IMR-90 (cell line): Measurements from ENCODE around the gene INSR. TPM values are rescaled to one million over a fixed set of nuclear protein-coding genes. Genes with fewer than 3 reads are reported as not detected.

ENCODE experiments used
- ATAC-seq: fragments of 200-7000 bp; cut with Tn5 transposase; 2 replicates; pipeline ENCODE4 v1.9.1; 2020; ENCODE audit warnings: low read depth, mild to moderate bottlenecking, moderate library complexity
- BruUV-seq: library from RNA; stranded (reverse); fragments of 400-500 nt; replicated peaks from 2 replicates; lab custom pipeline; 2021; lab: Mats Ljungman, UMichigan
- CTCF ChIA-PET: fragments of 300-600 bp; formaldehyde crosslinking; extraction: SDS; loops from one replicate; lab custom pipeline; 2021; ENCODE audit warnings: antibody characterized with exemption; lab: Yijun Ruan, JAX
- POLR2A ChIA-PET: fragments of 300-600 bp; sonication (Branson Sonifier 250); formaldehyde crosslinking; loops from one replicate; lab custom pipeline; 2022; ENCODE audit warnings: antibody characterized with exemption; ENCODE audit not compliant: unreplicated experiment; lab: Charles Lee
- DNase-seq: peaks from one replicate; pipeline ENCODE4 v3.0.0; 2013
- H2AFZ ChIP-seq: replicated peaks from 2 replicates; pipeline ENCODE3; 2013; ENCODE audit warnings: low read length, mild to moderate bottlenecking; ENCODE audit not compliant: poor library complexity
- H2AK5ac ChIP-seq: 2 replicates; pipeline ENCODE4 v1.6.1; 2013; ENCODE audit warnings: low read depth, low read length, inconsistent platforms
- H2AK9ac ChIP-seq: replicated peaks from 2 replicates; pipeline ENCODE3; 2013; ENCODE audit warnings: mild to moderate bottlenecking, low read depth, low read length, moderate library complexity; ENCODE audit not compliant: poor library complexity
- H2BK120ac ChIP-seq: 2 replicates; pipeline ENCODE4 v1.6.1; 2013; ENCODE audit warnings: low read depth, low read length, inconsistent platforms
- H2BK15ac ChIP-seq: 3 replicates; pipeline ENCODE4 v1.6.1; 2013; ENCODE audit warnings: low read depth, low read length, inconsistent platforms
- H2BK20ac ChIP-seq: 2 replicates; pipeline ENCODE4 v1.6.1; 2013; ENCODE audit warnings: low read depth, mild to moderate bottlenecking, inconsistent platforms, low read length, moderate library complexity
- H2BK5ac ChIP-seq: 2 replicates; pipeline ENCODE4 v1.6.1; 2013; ENCODE audit warnings: mild to moderate bottlenecking, low read depth, low read length, inconsistent platforms; ENCODE audit not compliant: poor library complexity, severe bottlenecking
- H3K14ac ChIP-seq: replicated peaks from 2 replicates; pipeline ENCODE4 v1.6.1; 2013; ENCODE audit warnings: low read depth, low read length, inconsistent platforms
- H3K18ac ChIP-seq: 2 replicates; pipeline ENCODE4 v1.6.1; 2013; ENCODE audit warnings: low read depth, low read length, control low read depth
- H3K23ac ChIP-seq: 2 replicates; pipeline ENCODE4 v1.6.1; 2013; ENCODE audit warnings: low read depth, low read length, inconsistent platforms
- H3K27ac ChIP-seq: 2 replicates; pipeline ENCODE4 v1.5.1; 2013; ENCODE audit warnings: mild to moderate bottlenecking, control low read depth, low read length; ENCODE audit not compliant: insufficient read depth
- H3K27me3 ChIP-seq: 2 replicates; pipeline ENCODE4 v1.6.1; 2013; ENCODE audit warnings: low read length; ENCODE audit not compliant: control insufficient read depth, insufficient read depth
- H3K36me3 ChIP-seq: 2 replicates; pipeline ENCODE4 v1.6.1; 2013; ENCODE audit warnings: low read length, mixed read lengths; ENCODE audit not compliant: control insufficient read depth, insufficient read depth
- H3K4ac ChIP-seq: 2 replicates; pipeline ENCODE4 v1.6.1; 2013; ENCODE audit warnings: low read depth, low read length, inconsistent platforms
- H3K4me1 ChIP-seq: 2 replicates; pipeline ENCODE4 v1.6.1; 2013; ENCODE audit warnings: low read length, mixed read lengths; ENCODE audit not compliant: control insufficient read depth, insufficient read depth
- H3K4me2 ChIP-seq: 2 replicates; pipeline ENCODE4 v1.6.1; 2013; ENCODE audit warnings: low read depth, mild to moderate bottlenecking, control low read depth, low read length, moderate library complexity
- H3K4me3 ChIP-seq: 2 replicates; pipeline ENCODE4 v1.5.1; 2013; ENCODE audit warnings: low read depth, mild to moderate bottlenecking, control low read depth, low read length, moderate library complexity; ENCODE audit not compliant: insufficient read depth
- H3K56ac ChIP-seq: 2 replicates; pipeline ENCODE4 v1.6.1; 2013; ENCODE audit warnings: low read length, inconsistent platforms; ENCODE audit not compliant: insufficient read depth; ENCODE audit errors: extremely low read depth
- H3K79me1 ChIP-seq, 2 experiments: 2 replicates each; pipeline ENCODE4 v1.6.1; 2013; ENCODE audit warnings: low read length in 2 of 2, inconsistent platforms in 1 of 2, low read depth in 1 of 2
- H3K9ac ChIP-seq: 2 replicates; pipeline ENCODE4 v1.6.1; 2013; ENCODE audit warnings: low read depth, low read length, control low read depth
- H3K9me1 ChIP-seq: 2 replicates; pipeline ENCODE4 v1.6.1; 2013; ENCODE audit warnings: low read length, inconsistent platforms; ENCODE audit not compliant: insufficient read depth
- H3K9me3 ChIP-seq: 2 replicates; pipeline ENCODE4 v1.6.1; 2013; ENCODE audit warnings: low read length; ENCODE audit not compliant: control insufficient read depth, insufficient read depth
- H4K20me1 ChIP-seq: 2 replicates; pipeline ENCODE4 v1.6.1; 2013; ENCODE audit warnings: low read length, inconsistent platforms; ENCODE audit not compliant: insufficient read depth
- H4K5ac ChIP-seq: 2 replicates; pipeline ENCODE4 v1.6.1; 2013; ENCODE audit warnings: mild to moderate bottlenecking, low read depth, low read length, control low read depth
- H4K8ac ChIP-seq, 2 experiments: 2 replicates each; pipeline ENCODE4 v1.6.1; 2013; ENCODE audit warnings: low read depth in 2 of 2, low read length in 2 of 2, control low read depth in 1 of 2, inconsistent platforms in 1 of 2
- H4K91ac ChIP-seq: 2 replicates; pipeline ENCODE4 v1.6.1; 2013; ENCODE audit warnings: low read depth, low read length, inconsistent platforms; ENCODE audit not compliant: insufficient read depth
- CEBPB ChIP-seq: IDR thresholded peaks from 2 replicates; pipeline ENCODE4 v1.6.1; 2012; ENCODE audit warnings: low read depth, low read length, improper control_type of control experiment
- CTCF ChIP-seq: conservative IDR thresholded peaks from 2 replicates; pipeline ENCODE4 v1.5.1; 2012; ENCODE audit warnings: mild to moderate bottlenecking, low read depth, low read length, improper control_type of control experiment
- ELK1 ChIP-seq: fragments of 150-350 bp; IDR thresholded peaks from 2 replicates; pipeline ENCODE4 v1.6.1; 2016; ENCODE audit warnings: low read depth, mild to moderate bottlenecking, low read length, moderate library complexity, borderline replicate concordance
- MAFK ChIP-seq: IDR thresholded peaks from 2 replicates; pipeline ENCODE4 v1.6.1; 2012; ENCODE audit warnings: low read depth, low read length, improper control_type of control experiment
- MAZ ChIP-seq: IDR thresholded peaks from 2 replicates; pipeline ENCODE4 v1.6.1; 2012; ENCODE audit warnings: low read depth, mild to moderate bottlenecking, low read length, improper control_type of control experiment, moderate library complexity, borderline replicate concordance
- NFE2L2 ChIP-seq: fragments of 150-350 bp; IDR thresholded peaks from 2 replicates; pipeline ENCODE4 v1.6.1; 2016; ENCODE audit warnings: low read depth, mild to moderate bottlenecking, low read length
- POLR2A ChIP-seq: IDR thresholded peaks from 2 replicates; pipeline ENCODE4 v1.6.1; 2012; ENCODE audit warnings: mild to moderate bottlenecking, low read depth, low read length
- RAD21 ChIP-seq: IDR thresholded peaks from 2 replicates; pipeline ENCODE4 v1.6.1; 2012; ENCODE audit warnings: low read length, improper control_type of control experiment
- RFX5 ChIP-seq: IDR thresholded peaks from 2 replicates; pipeline ENCODE4 v1.8.0; 2012; ENCODE audit warnings: low read depth, mild to moderate bottlenecking, low read length, moderate library complexity
- SMC3 ChIP-seq: fragments of 150-350 bp; IDR thresholded peaks from 2 replicates; pipeline ENCODE4 v1.6.1; 2016; ENCODE audit warnings: low read depth, mild to moderate bottlenecking, antibody characterized with exemption, low read length, moderate library complexity
- USF2 ChIP-seq: fragments of 150-350 bp; IDR thresholded peaks from 2 replicates; pipeline ENCODE4 v1.6.1; 2017; ENCODE audit warnings: mild to moderate bottlenecking, antibody characterized with exemption, low read length, low read depth
- WGBS, 2 experiments: methylation state at CpG; one replicate each; pipeline versions ENCODE4 v1.1.5 to v1.1.7; 2013; ENCODE audit warnings: missing lambda C conversion rate in 2 of 2; ENCODE audit not compliant: insufficient read length in 1 of 2; ENCODE audit errors: extremely low coverage in 2 of 2; 5-methylcytosine and 5-hydroxymethylcytosine counted together
- dilution Hi-C: fragments of 300-500 bp; cut with HindIII; formaldehyde crosslinking; loops from one replicate; pipeline ENCODE4 v1.14.3; 2018; ENCODE audit warnings: low sequenced_read_pairs; ENCODE audit not compliant: unreplicated experiment
- in situ Hi-C: fragments of 300-500 bp; cut with MboI; formaldehyde crosslinking; loops from 3 replicates; pipeline ENCODE4 v1.14.3; 2019; ENCODE audit warnings: low sequenced_read_pairs, inconsistent platforms, mixed read lengths
- intact Hi-C: fragments of 100-400 bp; cut with micrococcal nuclease; formaldehyde crosslinking; loops from 2 replicates; pipeline ENCODE4 v1.10.0; 2022
- polyA plus RNA-seq, 3 experiments: library from polyadenylated mRNA; depleted of rRNA; stranded (reverse); fragments of >200 nt; gene quantifications; 2 replicates each; pipeline ENCODE4 v1.2.3, GENCODE V29; 2012; ENCODE audit warnings: low replicate concordance in 1 of 3
- total RNA-seq: library from RNA; depleted of rRNA; stranded (reverse); fragments of >200 nt; gene quantifications from 2 replicates; pipeline ENCODE4 v1.2.3, GENCODE V29; 2012

INSR gene
- total and polyA plus RNA-seq, 2 of the 4 experiments (the other 2 are of a cell fraction), result 2.8 to 7.9 TPM

GRCh38 chr19:7255631-7256030, 38.6 kb downstream of the INSR start (continued):
- TF ChIP-seq CTCF, result no peak
- no peak for TF ChIP-seq MAZ
- no peak for TF ChIP-seq NFE2L2
- TF ChIP-seq POLR2A, result no peak
- no peak for TF ChIP-seq RAD21
- no peak for TF ChIP-seq CEBPB

GRCh38 chr19:7255119-7255518, 39.1 kb downstream of the INSR start:
- ChIA-PET POLR2A (no interaction called here), CTCF (no interaction called here)
- Histone ChIP-seq H4K8ac (no peak overlapping the region), H3K4me3 (no peak overlapping the region), H2BK5ac (no peak overlapping the region), H2BK120ac (no peak overlapping the region), H3K9me1 (no peaks in the 10 kb centered on the region), H3K4ac (no peak overlapping the region), H3K14ac (no peak overlapping the region), H3K4me1 (peaks cover 2% of the 10 kb centered on the region; the same call in 1 of the 2 replicates), H4K5ac (no peak overlapping the region), H3K9ac (no peak overlapping the region), H3K27me3 (no peaks in the 10 kb centered on the region), H4K20me1 (no peaks in the 10 kb centered on the region), H3K36me3 (no peaks in the 10 kb centered on the region), H3K79me1 (no peaks in the 10 kb centered on the region; a peak in 1 of 4 replicates), H3K56ac (no peak overlapping the region), H3K9me3 (no peaks in the 10 kb centered on the region), H2AK5ac (no peak overlapping the region), H3K23ac (no peak overlapping the region), H2AK9ac (peak overlapping the region; percentile 42), H2BK15ac (no peak overlapping the region), H2AFZ (no peak overlapping the region), H4K91ac (no peak overlapping the region), H3K27ac (no peak overlapping the region), H2BK20ac (no peak overlapping the region), H3K18ac (no peak overlapping the region), H3K4me2 (no peak overlapping the region)
- no TSS peak for BruUV-seq
- 85% methylated on average over 5 of the region's 8 CpGs; no CpG with 5 or more reads in 1 of the 2 experiments for WGBS, 2 experiments
- in situ Hi-C loops (no loop called here), dilution Hi-C loops (no loop called here), intact Hi-C loops (no loop called here)
- ATAC-seq (no peak), DNase-seq (no peak)
- TF ChIP-seq MAZ (no peak), ELK1 (no peak), POLR2A (no peak), RFX5 (no peak), USF2 (no peak), CEBPB (no peak), MAFK (no peak), CTCF (no peak), SMC3 (no peak)
